Smooth muscle cell (in vitro differentiated cells): Measurements from ENCODE around the gene IRF2BPL. TPM values are rescaled to one million over a fixed set of nuclear protein-coding genes. Genes with fewer than 3 reads are reported as not detected.
A peak's percentile ranks its signal among the peaks of the same experiment; 100 is the strongest.

Experiments
- DNase-seq: peaks from one replicate; lab custom pipeline; 2025; ENCODE audit not compliant: unreplicated experiment; lab: John Stamatoyannopoulos, UW
- H2AFZ ChIP-seq: fragments of 200-600 bp; sonication (generic); 2 replicates; pipeline ENCODE4 v1.6.0; 2016; ENCODE audit warnings: antibody characterized with exemption, low read depth, mild to moderate bottlenecking
- H3F3A ChIP-seq: fragments of 200-600 bp; sonication (generic); 2 replicates; pipeline ENCODE4 v1.6.0; 2017; ENCODE audit warnings: antibody characterized with exemption, low read depth
- H3K27ac ChIP-seq: fragments of 200-600 bp; sonication (generic); 2 replicates; pipeline ENCODE4 v1.5.1; 2016; ENCODE audit warnings: low read depth, mild to moderate bottlenecking
- H3K27me3 ChIP-seq: fragments of 200-600 bp; sonication (generic); 2 replicates; pipeline ENCODE4 v1.6.1; 2016; ENCODE audit warnings: low read depth, mild to moderate bottlenecking
- H3K36me3 ChIP-seq: fragments of 200-600 bp; sonication (generic); 2 replicates; pipeline ENCODE4 v1.5.1; 2016; ENCODE audit warnings: low read depth
- H3K4me1 ChIP-seq: fragments of 200-600 bp; sonication (generic); 2 replicates; pipeline ENCODE4 v1.5.1; 2016; ENCODE audit warnings: low read depth
- H3K4me2 ChIP-seq: fragments of 200-600 bp; sonication (generic); 2 replicates; pipeline ENCODE4 v1.6.0; 2016; ENCODE audit warnings: mild to moderate bottlenecking
- H3K4me3 ChIP-seq: fragments of 200-600 bp; sonication (generic); 2 replicates; pipeline ENCODE4 v1.5.1; 2016; ENCODE audit warnings: mild to moderate bottlenecking
- H3K79me2 ChIP-seq: fragments of 200-600 bp; sonication (generic); 2 replicates; pipeline ENCODE4 v1.6.0; 2016; ENCODE audit warnings: low read depth, mild to moderate bottlenecking
- H3K9ac ChIP-seq: fragments of 200-600 bp; sonication (generic); 2 replicates; pipeline ENCODE4 v1.6.0; 2016; ENCODE audit warnings: low read depth
- H3K9me3 ChIP-seq: fragments of 200-600 bp; sonication (generic); replicated peaks from 2 replicates; pipeline ENCODE4 v1.5.1; 2016; ENCODE audit warnings: low read depth
- H4K20me1 ChIP-seq: fragments of 200-600 bp; sonication (generic); 2 replicates; pipeline ENCODE4 v1.6.0; 2016; ENCODE audit warnings: low read depth
- WGBS: methylation state at CpG from one replicate; pipeline ENCODE4 v1.1.7; 2016; ENCODE audit warnings: low lambda C conversion rate; 5-methylcytosine and 5-hydroxymethylcytosine counted together
- polyA plus RNA-seq: library from polyadenylated mRNA; unstranded; fragments of >200 nt; fragmentation: Nextera tagmentation; extraction: Ambion mirVana; gene quantifications from 2 replicates; pipeline ENCODE4 v1.2.1, GENCODE V29; 2016
- total RNA-seq: library from RNA; depleted of rRNA; stranded (reverse); fragments of >200 nt; gene quantifications from 2 replicates; pipeline ENCODE4 v1.2.3, GENCODE V29; 2014
- TF ChIP-seq, protein P1 (sequence below): fragments of 200-600 bp; sonication (generic); IDR thresholded peaks from 2 replicates; pipeline ENCODE4 v1.5.1; 2017; ENCODE audit warnings: borderline replicate concordance, mild to moderate bottlenecking, antibody characterized with exemption; ENCODE audit not compliant: insufficient read depth, poor library complexity, severe bottlenecking

The IRF2BPL gene
- total and polyA plus RNA-seq, 2 experiments from 2014 or later: 33.9 to 66.3 TPM

DNA sequence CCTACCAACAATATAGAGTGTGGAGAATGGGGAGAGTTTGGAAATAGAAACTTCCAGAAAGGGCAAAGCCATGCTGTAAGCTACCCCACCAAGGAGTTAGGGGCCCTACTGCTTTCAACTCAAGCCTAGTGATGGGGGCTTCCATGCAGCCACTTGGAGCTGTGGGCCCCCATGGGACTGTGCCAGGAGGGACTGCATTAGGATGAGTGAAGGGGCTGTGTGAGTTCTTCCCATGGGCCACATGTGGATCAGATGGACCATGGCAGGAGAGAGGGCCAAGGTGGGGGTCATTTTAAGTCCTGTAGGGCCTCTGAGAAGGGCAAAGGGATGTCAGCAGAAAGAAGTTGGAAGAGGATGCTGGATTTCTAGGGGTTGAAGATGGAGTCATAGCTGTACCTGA lies 46.5 kb upstream of the IRF2BPL start:
- no peaks in the 10 kb centered on the region for H3K27me3 ChIP-seq
- TF ChIP-seq, protein P1, sequence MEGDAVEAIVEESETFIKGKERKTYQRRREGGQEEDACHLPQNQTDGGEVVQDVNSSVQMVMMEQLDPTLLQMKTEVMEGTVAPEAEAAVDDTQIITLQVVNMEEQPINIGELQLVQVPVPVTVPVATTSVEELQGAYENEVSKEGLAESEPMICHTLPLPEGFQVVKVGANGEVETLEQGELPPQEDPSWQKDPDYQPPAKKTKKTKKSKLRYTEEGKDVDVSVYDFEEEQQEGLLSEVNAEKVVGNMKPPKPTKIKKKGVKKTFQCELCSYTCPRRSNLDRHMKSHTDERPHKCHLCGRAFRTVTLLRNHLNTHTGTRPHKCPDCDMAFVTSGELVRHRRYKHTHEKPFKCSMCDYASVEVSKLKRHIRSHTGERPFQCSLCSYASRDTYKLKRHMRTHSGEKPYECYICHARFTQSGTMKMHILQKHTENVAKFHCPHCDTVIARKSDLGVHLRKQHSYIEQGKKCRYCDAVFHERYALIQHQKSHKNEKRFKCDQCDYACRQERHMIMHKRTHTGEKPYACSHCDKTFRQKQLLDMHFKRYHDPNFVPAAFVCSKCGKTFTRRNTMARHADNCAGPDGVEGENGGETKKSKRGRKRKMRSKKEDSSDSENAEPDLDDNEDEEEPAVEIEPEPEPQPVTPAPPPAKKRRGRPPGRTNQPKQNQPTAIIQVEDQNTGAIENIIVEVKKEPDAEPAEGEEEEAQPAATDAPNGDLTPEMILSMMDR: no peak
- H3K4me2 ChIP-seq: no peak overlapping the region
- H3K9me3 ChIP-seq: no peaks in the 10 kb centered on the region
- no peaks in the 10 kb centered on the region for H3K36me3 ChIP-seq
- no peak overlapping the region for H3K27ac ChIP-seq
- H4K20me1 ChIP-seq: no peaks in the 10 kb centered on the region
- H3K79me2 ChIP-seq: no peaks in the 10 kb centered on the region
- no peaks in the 10 kb centered on the region for H3F3A ChIP-seq
- H2AFZ ChIP-seq: no peak overlapping the region
- DNase-seq: no peak
- peaks cover 12% of the 10 kb centered on the region for H3K4me1 ChIP-seq
- no peak overlapping the region for H3K4me3 ChIP-seq
- H3K9ac ChIP-seq: no peak overlapping the region

DNA sequence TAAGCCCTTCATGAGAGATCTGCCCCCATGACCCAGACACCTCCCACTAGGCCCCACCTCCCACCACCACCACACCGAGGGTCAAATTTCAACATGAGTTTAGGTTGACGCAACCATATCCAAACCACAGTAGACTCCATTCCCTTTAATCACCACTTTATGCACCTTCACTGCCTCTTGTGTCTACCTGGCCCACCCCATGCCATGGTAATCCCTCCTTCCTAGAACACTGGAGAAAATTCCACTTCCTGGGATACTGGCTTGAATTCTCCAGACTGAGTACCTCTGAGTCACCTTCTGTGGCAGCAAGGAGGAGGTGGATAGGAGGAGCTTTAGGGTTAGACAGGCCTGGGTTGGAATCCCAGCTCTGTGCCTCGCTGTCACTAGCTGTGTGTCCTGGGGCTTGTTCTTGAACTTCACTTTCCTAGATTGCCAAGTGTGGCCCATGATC lies 43.5 kb upstream of the IRF2BPL start:
- H3K4me2 ChIP-seq: no peak overlapping the region
- TF ChIP-seq, protein P1: no peak
- H3K4me3 ChIP-seq: no peak overlapping the region
- no peaks in the 10 kb centered on the region for H3K27me3 ChIP-seq
- no peaks in the 10 kb centered on the region for H4K20me1 ChIP-seq
- 41% methylated on average over 3 of the region's 3 CpGs for WGBS
- H2AFZ ChIP-seq: no peak overlapping the region
- H3K9ac ChIP-seq: no peak overlapping the region
- no peaks in the 10 kb centered on the region for H3K79me2 ChIP-seq
- peaks cover 12% of the 10 kb centered on the region for H3K4me1 ChIP-seq
- no peaks in the 10 kb centered on the region for H3K9me3 ChIP-seq
- H3F3A ChIP-seq: no peaks in the 10 kb centered on the region
- H3K27ac ChIP-seq: peak overlapping the region; percentile 57
- no peaks in the 10 kb centered on the region for H3K36me3 ChIP-seq
- DNase-seq: no peak

DNA sequence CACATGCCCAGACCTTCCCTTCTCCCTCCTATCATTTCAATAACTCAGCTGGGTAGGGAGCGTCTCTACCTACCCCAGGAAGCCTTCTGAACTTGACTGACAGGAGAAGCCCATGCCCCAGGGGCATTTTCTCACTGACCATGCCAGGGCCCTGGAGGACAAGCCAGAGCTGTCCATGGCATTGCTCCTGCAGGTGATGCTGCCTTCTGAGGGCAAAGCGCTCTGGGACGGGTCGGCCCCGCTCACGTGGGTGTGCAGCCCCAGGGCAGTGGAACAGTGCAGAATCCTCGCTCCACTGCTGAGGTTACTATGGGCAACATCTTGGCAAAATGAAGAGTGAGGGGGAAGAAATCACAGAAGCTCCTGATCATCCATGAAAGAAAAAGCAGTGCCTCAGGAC lies 41.0 kb upstream of the IRF2BPL start:
- no peak overlapping the region for H3K27ac ChIP-seq
- H3F3A ChIP-seq: no peaks in the 10 kb centered on the region
- H3K9me3 ChIP-seq: no peaks in the 10 kb centered on the region
- H3K27me3 ChIP-seq: no peaks in the 10 kb centered on the region
- peaks cover 5% of the 10 kb centered on the region for H3K4me1 ChIP-seq
- H3K79me2 ChIP-seq: no peaks in the 10 kb centered on the region
- H3K36me3 ChIP-seq: no peaks in the 10 kb centered on the region
- 91% methylated on average over 7 of the region's 7 CpGs for WGBS
- TF ChIP-seq, protein P1: no peak
- H3K4me3 ChIP-seq: no peak overlapping the region
- no peak overlapping the region for H3K4me2 ChIP-seq
- DNase-seq: no peak
- H4K20me1 ChIP-seq: no peaks in the 10 kb centered on the region
- no peak overlapping the region for H2AFZ ChIP-seq
- H3K9ac ChIP-seq: no peak overlapping the region

DNA sequence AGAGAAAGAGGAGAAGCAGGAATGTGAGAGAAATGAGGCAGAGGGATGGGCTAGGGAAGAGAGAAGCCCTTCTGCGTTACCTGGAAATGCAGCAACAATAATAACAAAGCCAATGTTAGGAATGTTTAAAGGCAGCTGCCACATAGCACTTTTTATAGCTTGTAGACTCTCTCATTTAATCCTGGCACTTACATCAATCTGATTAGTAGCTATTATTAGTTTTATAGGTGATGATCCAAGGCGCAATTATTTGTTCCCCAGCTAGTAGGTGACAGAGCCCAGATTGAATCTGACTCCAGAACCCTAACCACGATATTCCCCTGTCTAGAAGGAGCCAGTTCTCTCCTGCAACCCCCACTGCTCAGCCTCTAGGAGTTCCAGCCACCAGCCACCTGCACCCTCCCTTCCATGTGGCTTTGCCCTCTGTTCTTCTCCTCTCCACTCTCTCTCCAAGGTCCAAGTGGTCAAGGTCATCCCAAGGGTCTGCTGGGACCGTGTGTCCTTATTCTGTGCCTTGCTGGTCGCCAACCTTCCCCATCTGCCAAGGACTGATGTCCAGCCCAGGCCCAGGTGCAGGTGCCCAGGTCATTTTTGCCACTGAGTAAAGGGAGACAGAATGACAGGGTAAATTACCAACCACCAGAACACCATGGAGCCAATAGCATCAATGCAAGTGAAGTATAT lies 40.2 kb upstream of the IRF2BPL start:
- DNase-seq: no peak
- Histone ChIP-seq H4K20me1 (no peaks in the 10 kb centered on the region), H3K79me2 (no peaks in the 10 kb centered on the region), H3K4me1 (peaks cover 5% of the 10 kb centered on the region), H3K9ac (no peak overlapping the region), H3K4me3 (no peak overlapping the region), H3K27me3 (no peaks in the 10 kb centered on the region), H3K36me3 (no peaks in the 10 kb centered on the region), H3K4me2 (no peak overlapping the region), H2AFZ (no peak overlapping the region), H3K27ac (no peak overlapping the region), H3F3A (no peaks in the 10 kb centered on the region), H3K9me3 (no peaks in the 10 kb centered on the region)
- TF ChIP-seq, protein P1: no peak
- WGBS: 71% methylated on average over 5 of the region's 5 CpGs
